GM19397 (cell line): Measurements from ENCODE around the gene SLFNL1.

Source experiments
- ATAC-seq: cut with Tn5 transposase; IDR thresholded peaks from one replicate; pipeline ENCODE4 v1.9.1; 2021; ENCODE audit warnings: mild to moderate bottlenecking, moderate library complexity; ENCODE audit not compliant: unreplicated experiment

The SLFNL1 gene

DNA sequence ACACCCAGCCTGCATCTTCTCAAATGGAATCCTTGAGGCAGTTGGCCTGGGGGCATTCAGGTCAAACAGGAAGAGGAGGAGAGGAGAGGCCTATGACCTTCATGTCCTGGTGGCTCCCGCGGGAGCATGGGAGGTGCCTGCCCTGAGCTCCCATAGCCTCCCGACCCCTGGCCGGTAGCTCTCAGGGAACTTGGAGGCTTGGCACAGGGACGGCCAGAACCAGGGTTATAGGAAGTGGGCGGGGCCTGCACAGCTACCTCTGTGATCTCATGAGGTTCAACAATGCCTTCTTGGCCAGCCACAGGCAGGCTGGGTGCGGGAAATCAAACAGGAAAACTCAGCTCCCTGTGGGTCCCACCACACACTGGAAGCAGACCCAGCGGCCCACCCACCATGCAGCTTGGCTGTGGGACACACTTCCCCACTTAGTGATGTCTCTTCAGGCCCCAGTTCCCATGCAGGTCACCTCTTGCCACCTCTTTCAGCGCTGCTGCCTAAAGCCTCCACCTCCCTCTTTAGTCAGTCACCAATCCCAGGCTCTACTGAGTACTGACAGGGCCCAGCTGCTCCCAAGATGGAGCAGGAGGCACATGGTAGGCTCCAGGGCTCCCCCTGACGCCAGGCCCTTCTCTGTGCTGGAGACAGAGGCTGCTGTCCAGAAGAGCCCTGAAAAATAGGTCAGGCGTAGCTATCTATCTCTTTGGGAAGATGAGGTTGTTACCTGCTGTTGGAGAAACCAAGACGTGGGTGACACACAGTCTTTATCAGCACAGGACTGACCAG, at the start of gene SLFNL1:
TSS of gene SLFNL1 (minus strand) at position 200 of the 783 bp plus-strand sequence. CDS start 1,065 bp downstream, outside the sequence.
- ATAC-seq = no peak

DNA sequence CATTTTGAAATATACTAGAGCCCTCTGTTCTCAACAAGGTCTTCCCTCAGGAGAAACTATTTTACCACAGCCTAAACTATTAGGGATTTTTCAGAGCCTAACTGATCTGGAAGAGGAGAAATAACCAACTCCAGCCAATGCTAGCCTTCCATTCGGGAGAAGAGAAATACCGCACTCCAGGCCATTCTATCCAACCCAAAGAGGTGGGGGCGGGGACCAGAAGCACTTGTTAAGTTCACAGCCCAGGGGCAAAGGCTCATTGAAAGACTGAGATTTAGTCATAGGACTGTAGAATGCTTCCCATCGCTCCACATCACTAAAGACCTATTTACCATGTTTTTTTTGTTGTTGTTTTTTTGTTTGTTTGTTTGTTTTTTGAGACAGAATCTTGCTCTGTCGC, 35.4 kb upstream of the SLFNL1 start:
- ATAC-seq = no peak

- no peak for ATAC-seq
Observed at GRCh38 chr1:41053316-41053715, 31.8 kb upstream of the SLFNL1 start.

GRCh38 chr1:41051022-41051421, 29.5 kb upstream of the SLFNL1 start:
- no peak for ATAC-seq

GRCh38 chr1:41048540-41048939, 27.0 kb upstream of the SLFNL1 start:
- ATAC-seq = no peak

DNA sequence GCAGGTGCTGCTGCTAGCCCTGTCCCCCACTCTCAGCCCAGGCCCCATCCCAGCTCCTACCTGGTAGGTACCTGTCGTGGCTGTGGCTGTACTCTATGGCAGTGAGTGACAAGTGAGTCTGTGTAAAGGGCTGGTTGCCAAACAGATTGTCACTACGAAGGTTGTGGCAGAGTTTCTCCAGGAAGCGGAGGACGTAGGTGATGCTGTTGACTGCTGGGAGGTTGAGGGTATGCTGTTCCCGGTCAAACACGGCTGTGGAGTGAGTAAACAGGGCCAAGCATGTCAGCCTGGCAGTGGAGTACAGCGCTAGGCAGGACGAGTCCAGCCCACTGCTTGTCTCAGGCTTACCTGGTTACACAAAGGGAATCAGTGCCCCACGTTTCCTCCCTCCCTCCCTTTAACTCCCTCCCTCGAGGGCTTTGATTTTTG, 24.8 kb upstream of the SLFNL1 start:
- ATAC-seq = no peak

- ATAC-seq = no peak
Observed at GRCh38 chr1:41045740-41046139, 24.2 kb upstream of the SLFNL1 start.

DNA sequence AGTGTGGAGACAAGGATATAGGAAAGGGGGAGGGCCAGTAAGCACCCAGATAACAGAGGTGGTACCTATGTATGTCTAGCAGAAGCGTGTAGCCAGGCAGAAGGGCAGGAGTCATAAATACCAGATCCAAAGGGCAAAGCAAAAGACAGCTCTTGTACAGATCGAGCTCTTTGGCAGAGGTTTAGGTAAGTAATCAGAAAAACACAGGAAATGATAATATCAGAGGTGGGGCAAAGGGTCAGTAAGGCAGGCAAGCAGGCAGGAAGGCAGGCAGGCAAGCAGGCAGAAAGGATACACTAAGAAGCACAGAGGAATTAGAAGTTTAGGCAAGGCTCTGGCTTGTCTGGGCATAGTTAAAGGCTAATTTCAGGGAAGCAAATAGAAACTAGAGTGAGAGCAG, 22.7 kb upstream of the SLFNL1 start:
- no peak for ATAC-seq

- no peak for ATAC-seq
Observed at GRCh38 chr1:41041614-41042270, 20.2 kb upstream of the SLFNL1 start.

GRCh38 chr1:41038110-41038509, 16.6 kb upstream of the SLFNL1 start:
- no peak for ATAC-seq

- ATAC-seq = no peak
Observed at GRCh38 chr1:41037116-41037903, 15.8 kb upstream of the SLFNL1 start.

- no peak for ATAC-seq
Observed at GRCh38 chr1:41033272-41033671, 11.7 kb upstream of the SLFNL1 start.

DNA sequence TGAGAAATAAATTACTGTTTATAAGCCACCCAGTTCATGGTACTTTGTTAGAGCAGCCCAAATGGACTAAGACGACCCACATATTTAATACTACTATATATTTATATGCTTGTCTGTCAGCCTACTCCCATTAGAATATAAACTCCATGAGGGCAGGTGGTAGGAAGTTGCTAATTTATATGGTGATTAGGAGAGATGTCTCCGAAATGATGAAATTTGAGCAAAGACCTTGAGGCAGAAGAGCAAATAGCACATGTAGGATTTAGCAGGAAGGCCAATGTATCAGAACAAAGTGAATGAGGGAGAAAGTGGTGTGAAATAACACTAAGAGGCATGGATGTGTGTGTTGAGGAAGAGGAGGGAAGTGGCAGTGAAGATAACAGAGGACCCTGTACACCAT, 10.6 kb upstream of the SLFNL1 start:
- ATAC-seq = no peak

- no peak for ATAC-seq
Observed at GRCh38 chr1:41030872-41031616, 9.5 kb upstream of the SLFNL1 start.

DNA sequence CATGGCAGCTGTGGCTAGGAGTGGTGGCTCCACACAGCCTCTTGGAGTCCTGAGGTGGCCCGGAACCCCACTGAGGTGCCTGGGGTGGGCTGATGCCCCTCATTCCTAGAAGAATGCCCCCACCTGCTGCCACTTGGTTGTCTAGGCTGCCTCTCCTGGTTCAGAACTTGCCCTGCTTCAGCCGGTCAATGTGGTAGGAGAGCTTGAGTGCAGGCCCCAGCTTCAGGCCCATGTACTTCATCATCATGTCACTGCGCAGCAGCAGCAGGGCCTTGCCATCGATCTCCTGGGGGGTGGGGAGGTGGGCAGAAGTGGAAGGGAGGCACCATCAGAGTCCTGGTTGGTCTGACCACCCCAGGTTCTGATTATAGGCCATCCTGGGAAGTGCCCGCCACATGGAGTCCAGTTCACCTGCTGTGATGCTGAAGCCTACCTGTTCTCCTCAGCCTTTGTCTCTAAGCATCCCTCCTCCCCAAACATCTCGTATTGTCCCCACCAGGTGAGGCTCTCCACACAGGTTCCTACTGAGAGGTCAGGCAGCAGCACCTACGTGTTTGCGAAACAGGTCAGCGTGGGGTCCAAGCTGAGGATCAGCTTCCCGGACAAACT, 6.6 kb upstream of the SLFNL1 start:
- no peak for ATAC-seq

DNA sequence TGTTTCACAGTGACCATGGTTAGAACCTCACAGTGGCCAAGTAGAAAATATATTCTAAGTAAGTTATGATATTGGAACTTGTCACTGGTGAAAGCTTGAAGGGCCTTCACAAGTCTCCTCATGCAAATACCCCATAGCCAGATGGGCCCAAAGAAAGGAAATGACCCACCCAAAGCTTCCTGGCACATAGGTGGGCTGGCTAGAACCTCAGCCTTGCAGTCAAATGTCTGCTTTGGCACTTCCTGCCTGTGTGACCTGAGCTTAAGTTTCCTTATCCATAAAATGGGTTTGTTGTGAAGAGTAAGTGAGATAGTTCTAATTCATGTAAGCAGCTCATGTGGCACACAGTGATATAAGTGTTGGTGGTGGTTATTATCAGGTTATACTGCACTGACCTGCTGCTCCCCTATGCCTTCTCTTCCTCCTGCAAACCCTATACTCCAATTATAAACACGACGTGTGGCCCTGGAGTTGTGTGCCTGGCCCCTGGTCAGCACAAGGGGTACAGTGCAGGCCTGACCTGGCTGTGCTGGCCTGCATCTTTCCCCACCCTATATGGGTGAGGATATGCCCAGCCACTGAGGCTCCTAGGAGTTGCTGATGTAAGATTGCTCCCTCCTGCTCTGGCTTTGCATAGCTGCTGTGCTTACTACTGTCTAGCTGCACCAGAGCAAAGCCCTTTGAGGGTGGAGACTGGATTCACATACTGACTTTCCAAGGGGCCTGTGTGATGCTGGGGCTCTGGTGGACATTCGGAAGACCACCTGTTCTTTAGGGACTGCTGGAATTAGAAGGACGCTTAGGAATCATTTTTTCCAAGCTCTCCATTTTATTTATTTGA, 4.7 kb upstream of the SLFNL1 start:
- no peak for ATAC-seq

GRCh38 chr1:41024953-41025352, 3.4 kb upstream of the SLFNL1 start:
- no peak for ATAC-seq

- no peak for ATAC-seq
Observed at GRCh38 chr1:41023279-41023990, 1.9 kb upstream of the SLFNL1 start.

DNA sequence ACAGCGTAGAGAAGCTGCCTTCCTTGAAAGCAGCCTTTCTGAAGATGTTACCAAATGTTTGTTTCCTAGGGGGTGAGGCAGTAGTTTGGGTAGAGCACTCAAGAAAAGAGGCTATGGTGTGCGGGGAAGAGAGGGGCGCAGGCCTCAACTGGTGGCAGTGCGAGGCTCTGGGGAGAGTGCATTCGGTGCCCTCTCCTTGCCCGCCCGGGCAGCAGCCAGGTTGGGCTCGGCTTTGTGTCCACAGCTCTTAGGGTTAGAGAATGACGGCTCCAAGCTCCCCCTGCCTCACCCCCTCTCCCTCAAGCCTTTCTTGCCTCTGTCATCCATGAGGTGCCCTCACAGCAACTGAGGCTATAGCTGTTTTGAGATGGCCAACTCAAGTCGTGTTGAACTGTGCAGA, 899 bp upstream of the SLFNL1 start:
- no peak for ATAC-seq
